Heart right ventricle (tissue), 16 donors: ENCODE data around the gene SARNP. TPM values are rescaled to one million over a fixed set of nuclear protein-coding genes. Genes with fewer than 3 reads are reported as not detected.

Experiments used
- ATAC-seq, 8 donors: fragments of 200-7000 bp; cut with Tn5 transposase; one replicate each; pipeline ENCODE4 v1.9.1; 2020; ENCODE audit warnings: mild to moderate bottlenecking in 8 of 8, moderate library complexity in 8 of 8, moderate number of reproducible peaks in 1 of 8
- DNase-seq, 2 donors: peaks; one replicate each; pipeline ENCODE4 v3.0.0-alpha.2; 2020
- H3K27ac ChIP-seq, 10 donors: fragments of 200-600 bp; sonication (generic) in 2 of 10; one replicate each; pipeline versions ENCODE4 v1.5.0 to v1.8.0; 2020 to 2022; ENCODE audit warnings: mild to moderate bottlenecking in 3 of 10
- H3K27me3 ChIP-seq, 7 donors: fragments of 200-600 bp; one replicate each; pipeline ENCODE4 v1.8.0; 2021 to 2022; ENCODE audit warnings: mild to moderate bottlenecking in 2 of 7
- H3K36me3 ChIP-seq, 9 donors: fragments of 200-600 bp; sonication (generic) in 1 of 9; one replicate each; pipeline versions ENCODE4 v1.5.0 to v1.8.0; 2020 to 2022; ENCODE audit warnings: mild to moderate bottlenecking in 2 of 9
- H3K4me1 ChIP-seq, 9 donors: fragments of 200-600 bp; sonication (generic) in 1 of 9; one replicate each; pipeline versions ENCODE4 v1.5.0 to v1.8.0; 2020 to 2022; ENCODE audit warnings: mild to moderate bottlenecking in 4 of 9
- H3K4me3 ChIP-seq, 10 donors: fragments of 200-600 bp; sonication (generic) in 2 of 10; one replicate each; pipeline versions ENCODE4 v1.5.0 to v1.8.0; 2020 to 2022; ENCODE audit warnings: mild to moderate bottlenecking in 7 of 10, moderate library complexity in 2 of 10
- H3K9me3 ChIP-seq, 11 donors: fragments of 200-600 bp in 10 of 11; sonication (generic) in 2 of 11; one replicate each; pipeline versions ENCODE4 v1.5.0 to v1.8.0; 2013 to 2022; ENCODE audit warnings: mild to moderate bottlenecking in 2 of 11, control low read depth in 1 of 11, moderate library complexity in 1 of 11
- WGBS, 2 donors: extraction: QIAGEN DNeasy Blood & Tissue Kit; methylation state at CpG; one replicate each; pipeline ENCODE4 v1.1.7; 2013; ENCODE audit warnings: inconsistent platforms in 1 of 2; 5-methylcytosine and 5-hydroxymethylcytosine counted together
- intact Hi-C, 10 donors: fragments of 100-400 bp; cut with DNase I; formaldehyde crosslinking; loops; one replicate each; pipeline versions ENCODE4 v1.11.1 to v1.14.2; 2022
- polyA plus RNA-seq, 2 donors: library from polyadenylated mRNA; stranded (reverse); fragments of 200-250 nt; gene quantifications; one replicate each; pipeline ENCODE4 v1.2.3, GENCODE V29; 2013
- total RNA-seq, 10 donors: library from RNA; stranded (reverse); fragmentation: NEBNext Ultra II Directional in 3 of 10; extraction: Animal tissue kit (Norgen Biotek cat#: 25700) in 3 of 10; gene quantifications; one replicate each; pipeline versions ENCODE4 v1.2.1 to v1.2.4, GENCODE V29; 2021 to 2023
- TF ChIP-seq, protein P1 (sequence below), 9 donors: fragments of 200-600 bp; sonication (generic) in 2 of 9; IDR thresholded peaks; one replicate each; pipeline versions ENCODE4 v1.5.0 to v1.8.0; 2021 to 2022; ENCODE audit warnings: antibody characterized with exemption in 9 of 9, mild to moderate bottlenecking in 5 of 9, moderate library complexity in 1 of 9
- donor health status: Arrhythmogenic right ventricular cardiomyopathy.
- donor health status: ischemic (EF 13 %, LVEDD 7.1; RV severe dilation, severe dysfunction).
- donor health status: healthy with polysubstance abuse.
- donor health status: DM: no; HTN: yes; CAD: no.
- donor health status: DM: no; HTN: no; CAD: no.
- donor health status: ischemic (EF 25% LVEDD 6.9; RV normal size, moderate dysfunction).
- donor health status: ischemic (EF 25% LVEDD 5.7; RV mildly dilated, moderate dysfunction).
- donor health status: healthy.
- donor health status: DM: yes; HTN: yes; CAD: no.
- donor health status: Ischemic cardiomyopathy.
- donor health status: ischemic (EF 35%, LVEDD 5.7; RV mildly dilated, moderate dysfunction).
- donor health status: nonischemic (EF 11% LVEDD 7.7; RV severe dilation, severe dysfunction).
- donor health status: DM: yes; HTN: yes; CAD: no.
- donor health status: PGD.
- donor health status: ischemic (EF 29% LVEDD 5.4; RV normal size, mild dysfunction).
- donor health status: nonischemic (EF 23%, LVEDD 6.1; RV moderate dilation, normal function).

Gene SARNP
- total and polyA plus RNA-seq, 12 donors = 47.5 to 136 (median 55.2) TPM

DNA sequence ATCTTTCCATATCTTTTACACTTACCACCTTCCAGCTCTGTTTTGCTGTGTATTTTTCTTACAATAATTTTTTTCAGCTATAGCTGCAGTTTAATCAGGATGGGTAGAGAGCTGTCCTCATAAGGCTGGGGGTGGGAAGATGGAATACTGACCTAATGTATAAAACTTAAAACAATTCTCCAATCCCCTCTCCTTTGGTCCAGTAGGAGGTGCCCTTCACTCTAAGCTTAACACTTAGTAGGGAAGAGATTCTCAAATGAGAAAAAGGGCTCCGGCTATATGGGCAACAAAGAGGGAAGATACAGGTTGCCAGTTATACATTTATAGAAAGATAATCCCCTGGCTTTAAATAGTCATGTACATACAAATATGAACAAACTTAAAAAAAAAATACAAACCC, 3.2 kb upstream of the SARNP start:
- DNase-seq (no peak), ATAC-seq (no peak)
- Histone ChIP-seq H3K4me3 (no peak overlapping the region), H3K9me3 (no peaks in the 10 kb centered on the region), H3K4me1 (peaks cover 4 to 40% (median 24%) of the 10 kb centered on the region in 9 donors), H3K36me3 (peaks cover 0 to 61% (median 34%) of the 10 kb centered on the region in 9 donors), H3K27ac (no peak overlapping the region), H3K27me3 (no peaks in the 10 kb centered on the region)
- WGBS, 2 donors = 88% methylated on average over 1 of the region's 1 CpG
- intact Hi-C loops = loop anchor here in 1 of 10 donors (10.0 kb wide), 1 partner anchor 114 kb away; the partner anchor contains the start of gene DGKA
- TF ChIP-seq, protein P1, sequence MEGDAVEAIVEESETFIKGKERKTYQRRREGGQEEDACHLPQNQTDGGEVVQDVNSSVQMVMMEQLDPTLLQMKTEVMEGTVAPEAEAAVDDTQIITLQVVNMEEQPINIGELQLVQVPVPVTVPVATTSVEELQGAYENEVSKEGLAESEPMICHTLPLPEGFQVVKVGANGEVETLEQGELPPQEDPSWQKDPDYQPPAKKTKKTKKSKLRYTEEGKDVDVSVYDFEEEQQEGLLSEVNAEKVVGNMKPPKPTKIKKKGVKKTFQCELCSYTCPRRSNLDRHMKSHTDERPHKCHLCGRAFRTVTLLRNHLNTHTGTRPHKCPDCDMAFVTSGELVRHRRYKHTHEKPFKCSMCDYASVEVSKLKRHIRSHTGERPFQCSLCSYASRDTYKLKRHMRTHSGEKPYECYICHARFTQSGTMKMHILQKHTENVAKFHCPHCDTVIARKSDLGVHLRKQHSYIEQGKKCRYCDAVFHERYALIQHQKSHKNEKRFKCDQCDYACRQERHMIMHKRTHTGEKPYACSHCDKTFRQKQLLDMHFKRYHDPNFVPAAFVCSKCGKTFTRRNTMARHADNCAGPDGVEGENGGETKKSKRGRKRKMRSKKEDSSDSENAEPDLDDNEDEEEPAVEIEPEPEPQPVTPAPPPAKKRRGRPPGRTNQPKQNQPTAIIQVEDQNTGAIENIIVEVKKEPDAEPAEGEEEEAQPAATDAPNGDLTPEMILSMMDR (IDR thresholded peaks at IDR 0.05) = no peak

DNA sequence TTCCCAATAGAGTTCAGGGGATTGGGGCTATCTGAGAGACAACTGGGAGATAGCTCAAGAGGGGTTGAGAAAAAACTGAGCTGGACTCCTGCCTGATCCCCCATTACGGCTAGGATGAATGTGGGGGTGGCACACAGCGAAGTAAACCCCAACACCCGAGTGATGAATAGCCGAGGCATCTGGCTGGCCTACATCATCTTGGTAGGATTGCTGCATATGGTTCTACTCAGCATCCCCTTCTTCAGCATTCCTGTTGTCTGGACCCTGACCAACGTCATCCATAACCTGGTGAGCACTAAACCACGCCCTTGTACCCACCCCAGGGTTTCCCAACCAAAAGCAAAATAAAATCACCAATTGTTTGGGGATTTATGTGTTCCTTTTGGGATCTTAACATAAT, 1.4 kb upstream of the SARNP start:
- WGBS, 2 donors = 79 to 83% methylated on average over 6 of the region's 6 CpGs
- Histone ChIP-seq H3K4me3 (peak overlapping the region in 2 of 10 donors; percentile 81 to 83), H3K4me1 (peaks cover 4 to 44% (median 34%) of the 10 kb centered on the region in 9 donors), H3K27ac (peak overlapping the region in 4 of 10 donors; percentile 65 to 90 (median 73)), H3K9me3 (no peaks in the 10 kb centered on the region), H3K27me3 (no peaks in the 10 kb centered on the region), H3K36me3 (peaks cover 0 to 70% (median 34%) of the 10 kb centered on the region in 9 donors)
- TF ChIP-seq, protein P1 (IDR thresholded peaks at IDR 0.05) = no peak
- intact Hi-C loops = loop anchor here in 3 of 10 donors (5.0 to 10.0 kb wide), 4 partner anchors 74 to 164 kb away; partner anchors contain the start of genes DGKA (in 1 of the 3) and GDF11 (in 1 of the 3)
- ATAC-seq (no peak), DNase-seq (no peak)

DNA sequence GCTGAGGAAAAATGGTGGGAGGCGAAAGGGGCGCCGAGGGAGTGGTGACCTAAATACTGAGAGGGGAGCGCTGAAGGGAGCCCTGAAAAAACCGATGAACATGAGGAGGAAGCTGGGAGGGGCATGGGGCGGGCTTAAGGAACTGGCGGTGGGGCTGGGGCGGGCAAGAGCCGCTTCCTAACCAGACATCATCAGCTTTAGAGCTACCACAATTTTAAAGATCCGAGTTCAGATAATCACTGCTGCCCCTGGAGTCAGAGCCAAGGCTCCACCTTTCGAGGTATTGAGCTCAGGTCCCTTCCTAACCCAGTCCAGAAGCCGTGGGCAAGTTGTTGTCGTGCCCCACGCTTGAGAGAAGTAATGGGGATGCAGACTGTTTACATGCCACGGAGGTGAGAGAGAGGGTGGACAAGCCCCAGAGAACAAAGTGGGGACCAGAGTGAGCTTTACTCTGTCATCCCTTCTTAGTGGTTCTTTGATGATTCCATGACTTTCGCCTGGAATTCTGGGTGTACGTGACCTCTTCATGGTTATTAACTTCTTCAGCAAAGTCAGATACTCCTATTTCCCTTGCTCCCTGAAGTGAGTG, 710 bp upstream of the SARNP start:
- DNase-seq = no peak
- intact Hi-C loops = loop anchor here in 3 of 10 donors (5.0 to 10.0 kb wide), 4 partner anchors 73 to 163 kb away; partner anchors contain the start of genes DGKA (in 1 of the 3) and GDF11 (in 1 of the 3)
- WGBS, 2 donors = 1% methylated on average over 17 of the region's 17 CpGs
- Histone ChIP-seq H3K27ac (peak overlapping the region; percentile 27 to 94 (median 78)), H3K4me1 (peaks cover 4 to 50% (median 37%) of the 10 kb centered on the region in 9 donors), H3K27me3 (no peaks in the 10 kb centered on the region), H3K4me3 (peak overlapping the region; percentile 57 to 89 (median 76)), H3K36me3 (peaks cover 0 to 69% (median 31%) of the 10 kb centered on the region in 9 donors), H3K9me3 (no peaks in the 10 kb centered on the region)
- TF ChIP-seq, protein P1 (IDR thresholded peaks at IDR 0.05) = no peak
- peak; percentile 54 to 73 (median 58) for ATAC-seq

- Histone ChIP-seq H3K36me3 (peaks cover 0 to 68% (median 18%) of the 10 kb centered on the region in 9 donors), H3K4me3 (peak overlapping the region; percentile 39 to 89 (median 75)), H3K27ac (peak overlapping the region; percentile 30 to 96 (median 84)), H3K27me3 (no peaks in the 10 kb centered on the region), H3K9me3 (no peaks in the 10 kb centered on the region), H3K4me1 (peaks cover 4 to 59% (median 43%) of the 10 kb centered on the region in 9 donors)
- intact Hi-C loops = loop anchor here in 3 of 10 donors (5.0 to 10.0 kb wide), 4 partner anchors 72 to 162 kb away; partner anchors contain the start of genes DGKA (in 1 of the 3) and GDF11 (in 1 of the 3)
- 1% methylated on average over 14 of the region's 14 CpGs for WGBS, 2 donors
- TF ChIP-seq, protein P1 (IDR thresholded peaks at IDR 0.05) = no peak
- no peak for ATAC-seq
- no peak for DNase-seq
Measured at GRCh38 chr12:55816881-55817344, 611 bp downstream of the SARNP start.
